Kidney tubule cell (primary cell): ENCODE results near the gene PHF14.

Experiments used
- DNase-seq: peaks from one replicate; pipeline ENCODE4 v3.0.0-alpha.2; 2018; ENCODE audit warnings: low spot score

PHF14 gene

DNA sequence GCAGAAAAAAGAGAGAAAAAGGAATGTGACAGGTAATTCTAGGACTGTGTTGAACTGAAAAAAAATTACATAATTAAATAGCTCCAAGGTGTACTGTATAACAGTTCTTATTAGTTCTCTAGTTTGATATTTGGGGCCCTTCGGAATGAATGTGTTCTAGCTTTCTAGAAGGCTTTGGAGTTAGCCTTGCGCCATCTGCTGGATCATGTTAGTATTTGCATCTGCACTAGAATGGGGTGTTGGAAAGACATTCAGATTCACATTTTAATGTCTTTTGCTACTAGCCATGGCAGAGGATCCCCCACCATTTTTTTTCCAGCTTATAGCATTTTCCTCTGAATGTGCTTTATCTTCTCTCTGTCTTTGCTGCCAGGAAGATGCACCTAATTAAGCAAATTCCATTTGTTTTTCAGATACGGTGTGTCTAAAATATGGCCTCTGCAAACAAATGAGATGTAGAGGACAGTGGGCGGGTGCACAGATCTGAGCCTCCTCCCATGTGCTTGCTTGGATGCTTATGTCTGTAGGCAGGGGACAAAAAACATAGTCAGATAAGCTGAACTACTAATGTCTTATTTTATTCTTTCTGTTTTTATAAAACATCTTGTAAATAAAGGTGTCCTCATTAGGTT lies 238.5 kb downstream of the PHF14 start:
- DNase-seq, result peak; percentile 64

DNA sequence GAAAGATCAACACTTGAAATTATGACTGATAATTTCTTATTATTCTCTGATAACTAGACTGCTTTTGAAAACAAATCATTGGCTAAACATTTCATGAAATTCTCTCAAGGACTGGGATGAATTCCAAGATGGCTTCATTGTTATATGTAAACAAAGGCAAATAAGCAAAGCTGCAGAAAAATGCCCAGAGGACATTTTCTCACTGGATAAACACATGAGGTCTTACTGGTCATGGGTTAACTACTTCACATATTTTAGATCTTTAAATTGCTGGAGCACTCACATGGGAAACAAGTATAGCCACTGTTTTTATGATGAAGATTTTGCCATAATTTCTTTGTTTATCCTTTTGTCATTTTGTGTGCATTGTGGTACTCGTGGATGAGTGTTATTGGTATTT lies 239.1 kb downstream of the PHF14 start:
- no peak for DNase-seq

DNA sequence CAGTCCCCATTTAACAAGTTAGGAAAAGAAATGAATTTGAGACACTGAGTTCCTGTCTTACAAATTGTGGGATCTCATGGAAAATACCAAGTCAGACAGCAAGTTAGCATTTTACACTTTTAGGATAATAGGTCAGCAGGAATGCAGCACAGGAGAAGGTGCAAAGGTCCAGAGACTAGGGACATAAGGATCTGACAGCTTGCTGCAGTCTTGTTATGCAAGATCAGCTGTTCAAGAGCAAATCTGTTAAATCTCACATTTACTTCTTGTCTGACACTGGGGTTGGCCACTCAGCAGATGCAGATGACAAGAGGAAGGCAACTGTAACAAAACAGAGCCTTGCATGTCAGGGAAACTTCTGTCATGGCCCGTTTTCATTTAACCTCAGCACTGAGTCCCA lies 239.6 kb downstream of the PHF14 start:
- no peak for DNase-seq

- no peak for DNase-seq
Measured at GRCh38 chr7:11216276-11216675, 242.6 kb downstream of the PHF14 start.

DNA sequence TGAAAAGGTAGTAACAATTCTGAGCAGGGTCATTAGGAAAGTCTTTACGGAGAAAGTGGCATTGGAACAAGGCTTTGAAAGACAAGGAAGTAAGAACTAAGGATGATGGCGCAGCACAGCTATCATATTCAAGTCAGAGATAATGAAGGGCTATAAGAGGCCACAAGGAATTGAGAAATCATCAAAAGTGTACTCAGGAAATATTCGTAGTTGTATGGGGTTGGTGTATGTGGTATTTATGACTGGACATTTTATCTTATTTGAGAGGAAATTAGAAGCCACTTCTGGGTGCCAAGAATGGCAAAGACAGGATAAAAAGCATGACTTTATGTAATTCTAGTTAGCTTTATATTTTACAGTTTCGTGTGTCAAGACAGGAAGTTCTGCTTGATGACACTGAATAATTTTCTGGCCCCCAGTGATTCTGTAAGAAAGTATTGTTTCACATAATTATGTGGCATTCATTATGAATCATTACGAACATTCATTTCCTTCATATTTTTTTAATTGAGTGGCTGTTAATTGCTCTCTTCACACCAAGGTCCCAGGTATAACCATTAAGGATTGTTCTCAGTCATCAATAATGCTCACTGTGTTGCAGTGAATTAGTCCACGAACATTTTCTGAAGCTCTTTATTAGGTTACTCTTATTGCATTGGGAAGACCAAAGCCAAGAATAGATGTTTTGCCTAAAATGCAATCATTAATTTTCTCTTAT lies 244.3 kb downstream of the PHF14 start:
- DNase-seq, result no peak
